GM19395 (cell line): ENCODE data around the gene EPS15.
"Not testable (repeated sequence)": the region's sequence is repeated elsewhere in the genome, so short reads cannot be mapped to it uniquely, and the experiment has no call there.

Experiments
- ATAC-seq: cut with Tn5 transposase; IDR thresholded peaks from one replicate; pipeline ENCODE4 v1.9.1; 2021; ENCODE audit warnings: mild to moderate bottlenecking, moderate library complexity; ENCODE audit not compliant: unreplicated experiment

Gene EPS15

GRCh38 chr1:51474832-51475620, 44.0 kb downstream of the EPS15 start:
- not testable (repeated sequence) for ATAC-seq

GRCh38 chr1:51473331-51474115, 45.5 kb downstream of the EPS15 start:
- ATAC-seq, result no peak

GRCh38 chr1:51472359-51472758, 46.7 kb downstream of the EPS15 start:
- ATAC-seq, result no peak

GRCh38 chr1:51469518-51469917, 49.5 kb downstream of the EPS15 start:
- ATAC-seq, result no peak

- no peak for ATAC-seq
Measured at GRCh38 chr1:51464828-51465227, 54.2 kb downstream of the EPS15 start.

- ATAC-seq, result no peak
Measured at GRCh38 chr1:51463561-51463960, 55.5 kb downstream of the EPS15 start.

GRCh38 chr1:51462289-51462688, 56.8 kb downstream of the EPS15 start:
- ATAC-seq, result not testable (repeated sequence)

GRCh38 chr1:51454554-51454953, 64.5 kb downstream of the EPS15 start:
- ATAC-seq, result no peak

GRCh38 chr1:51453010-51453409, 66.1 kb downstream of the EPS15 start:
- no peak for ATAC-seq

- ATAC-seq, result not testable (repeated sequence)
Measured at GRCh38 chr1:51448844-51449454, 70.1 kb downstream of the EPS15 start.

- no peak for ATAC-seq
Measured at GRCh38 chr1:51445351-51446090, 73.5 kb downstream of the EPS15 start.

- ATAC-seq, result no peak
Measured at GRCh38 chr1:51444534-51445192, 74.4 kb downstream of the EPS15 start.

GRCh38 chr1:51444096-51444495, 75.0 kb downstream of the EPS15 start:
- ATAC-seq, result peak; percentile 60

GRCh38 chr1:51443555-51443954, 75.5 kb downstream of the EPS15 start:
- ATAC-seq, result no peak

- no peak for ATAC-seq
Measured at GRCh38 chr1:51442616-51443015, 76.5 kb downstream of the EPS15 start.

- ATAC-seq, result no peak
Measured at GRCh38 chr1:51442198-51442597, 76.9 kb downstream of the EPS15 start.

GRCh38 chr1:51439895-51440294, 79.2 kb downstream of the EPS15 start:
- no peak for ATAC-seq

- ATAC-seq, result no peak
Measured at GRCh38 chr1:51439053-51439452, 80.0 kb downstream of the EPS15 start.

- ATAC-seq, result not testable (repeated sequence)
Measured at GRCh38 chr1:51437391-51437790, 81.7 kb downstream of the EPS15 start.

- ATAC-seq, result no peak
Measured at GRCh38 chr1:51435878-51436277, 83.2 kb downstream of the EPS15 start.
